H54 (cell line): ENCODE measurements around the gene SNX3.

Experiments
- DNase-seq: peaks from one replicate; pipeline ENCODE4 v3.0.0; 2011; ENCODE audit warnings: low spot score, mixed read lengths; ENCODE audit not compliant: insufficient read length
- FAIRE-seq: peaks from 3 replicates; lab custom pipeline; 2011; peaks lifted over from hg19 to GRCh38; lab: Jason Lieb, UNC
- POLR2A ChIP-seq: IDR thresholded peaks from 2 replicates; pipeline ENCODE4 v1.6.1; 2011; ENCODE audit warnings: low read depth, mild to moderate bottlenecking, low read length

Gene SNX3

DNA sequence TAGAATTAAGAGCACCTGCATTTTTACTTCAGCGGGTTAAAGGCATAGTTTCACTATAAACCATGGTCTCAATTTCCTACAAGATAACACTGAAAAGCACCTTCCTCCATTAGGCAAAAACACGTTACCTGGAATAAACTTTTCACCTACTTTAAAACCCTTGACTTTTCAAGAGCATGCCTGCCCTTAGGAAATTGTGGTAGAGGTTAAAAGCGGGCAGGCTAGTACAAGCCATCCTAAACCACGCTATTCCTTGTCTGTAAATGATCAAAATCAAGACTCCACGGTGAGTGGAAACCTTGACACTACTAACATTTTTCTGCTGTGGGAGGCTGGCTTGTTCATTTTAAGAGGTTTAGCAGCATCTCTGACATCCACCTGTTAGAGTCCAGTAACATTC is 51.1 kb downstream of the SNX3 start:
- FAIRE-seq (no peak), DNase-seq (no peak)
- no peak for TF ChIP-seq POLR2A

DNA sequence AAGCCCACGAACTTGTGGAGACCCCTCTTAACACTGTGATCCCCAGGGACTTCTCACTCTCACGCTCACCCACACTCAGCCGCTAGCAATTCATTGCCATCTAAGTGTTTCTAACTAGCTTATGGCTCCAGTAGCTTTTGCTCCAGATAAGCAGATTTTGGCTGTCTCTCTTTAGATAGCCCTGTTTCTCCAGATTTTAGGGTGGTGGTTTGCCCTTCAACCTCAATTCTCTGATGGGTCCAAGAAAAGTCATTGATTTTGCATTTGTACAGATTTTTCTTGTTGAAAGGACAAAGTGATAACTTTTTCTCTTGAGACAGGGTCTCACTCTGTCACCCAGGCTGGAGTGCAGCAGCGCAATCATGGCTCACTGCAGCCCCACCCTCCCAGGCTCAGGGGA is 53.8 kb downstream of the SNX3 start:
- no peak for FAIRE-seq
- DNase-seq, result no peak
- TF ChIP-seq POLR2A, result no peak

DNA sequence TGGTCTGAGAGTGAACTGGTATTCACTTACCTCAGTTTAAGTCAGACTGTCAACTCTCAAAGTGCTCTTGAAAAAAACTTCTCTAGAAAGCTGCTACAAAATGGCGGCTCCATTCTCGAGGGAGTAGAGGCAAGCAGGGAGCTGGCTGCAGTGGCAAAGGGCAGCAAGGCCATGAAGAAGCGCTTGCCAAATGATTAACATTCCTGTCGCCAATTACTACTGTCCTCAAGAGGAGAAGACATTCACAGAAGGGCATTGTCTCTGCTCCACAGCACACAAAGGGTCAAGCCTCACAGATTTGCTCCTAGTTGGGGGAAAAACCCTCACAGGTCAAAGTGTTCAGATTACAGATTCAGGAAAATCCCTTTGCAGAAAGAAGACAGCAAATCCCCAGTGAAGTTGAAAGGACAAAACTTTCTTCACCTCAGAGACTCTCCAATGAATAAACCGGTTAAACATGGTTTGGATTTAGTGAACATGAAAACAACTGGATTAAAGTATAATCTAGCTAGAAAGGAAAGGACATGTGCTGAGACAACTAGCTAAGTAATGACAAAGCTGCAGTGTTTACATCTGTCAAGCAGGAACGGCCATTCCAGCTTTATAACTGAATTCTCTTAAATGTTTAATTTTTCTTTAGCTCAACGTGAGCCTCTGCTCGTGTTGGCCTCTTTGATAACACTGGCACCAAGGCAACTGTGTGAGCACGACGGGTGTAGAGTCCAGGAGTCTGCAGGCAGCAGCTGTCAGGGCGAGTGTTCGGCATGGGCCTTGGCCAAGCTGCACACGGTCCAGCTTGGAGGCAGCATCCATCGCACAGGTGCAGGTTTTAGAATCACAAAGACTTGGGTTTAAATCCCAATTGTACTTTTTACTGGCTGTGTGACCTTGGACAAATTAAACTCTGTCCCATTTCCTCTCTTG is 57.4 kb downstream of the SNX3 start:
- no peak for FAIRE-seq
- TF ChIP-seq POLR2A, result no peak

DNA sequence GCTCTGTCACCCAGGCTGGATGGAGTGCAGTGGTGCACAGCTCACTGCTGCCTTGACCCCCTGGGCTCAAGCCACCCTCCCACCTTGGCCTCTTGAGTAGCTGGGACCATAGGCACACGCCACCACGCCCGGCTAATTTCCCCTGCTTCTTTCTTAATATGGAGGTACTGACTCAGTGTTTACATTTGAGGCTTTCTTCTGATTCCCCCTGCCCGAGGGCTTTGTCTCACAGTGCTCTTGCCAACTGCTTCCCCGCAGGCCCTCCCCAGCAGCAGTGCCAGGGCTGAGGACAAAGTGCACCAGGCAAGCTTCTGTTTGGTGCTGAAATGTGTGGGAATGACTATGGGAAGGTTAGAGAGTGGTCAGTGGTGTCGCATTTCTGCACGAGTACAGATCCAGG is 60.2 kb downstream of the SNX3 start:
- no peak for TF ChIP-seq POLR2A
- FAIRE-seq (no peak), DNase-seq (no peak)

More for the DNA sequence above, 57.4 kb downstream of the SNX3 start:
- no peak for DNase-seq

DNA sequence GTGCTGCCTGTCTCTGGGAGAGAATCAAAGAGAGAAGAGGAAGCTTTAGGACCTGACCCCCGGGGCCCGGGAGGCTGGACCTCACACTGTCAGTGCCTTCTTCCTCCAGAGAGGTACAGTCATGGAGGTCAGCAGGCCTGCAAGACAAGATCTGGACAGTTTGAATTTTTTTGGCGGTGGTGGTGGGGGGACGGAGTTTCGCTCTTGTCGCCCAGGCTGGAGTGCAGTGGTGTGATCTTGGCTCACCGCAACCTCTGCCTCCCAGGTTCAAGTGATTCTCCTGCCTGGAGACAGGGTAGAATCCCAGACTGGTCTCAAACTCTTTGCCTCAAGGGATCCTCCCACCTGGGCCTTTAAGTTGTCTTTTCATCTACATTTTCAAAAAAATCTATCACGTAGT is 60.7 kb downstream of the SNX3 start:
- FAIRE-seq (no peak), DNase-seq (no peak)
- TF ChIP-seq POLR2A, result no peak

DNA sequence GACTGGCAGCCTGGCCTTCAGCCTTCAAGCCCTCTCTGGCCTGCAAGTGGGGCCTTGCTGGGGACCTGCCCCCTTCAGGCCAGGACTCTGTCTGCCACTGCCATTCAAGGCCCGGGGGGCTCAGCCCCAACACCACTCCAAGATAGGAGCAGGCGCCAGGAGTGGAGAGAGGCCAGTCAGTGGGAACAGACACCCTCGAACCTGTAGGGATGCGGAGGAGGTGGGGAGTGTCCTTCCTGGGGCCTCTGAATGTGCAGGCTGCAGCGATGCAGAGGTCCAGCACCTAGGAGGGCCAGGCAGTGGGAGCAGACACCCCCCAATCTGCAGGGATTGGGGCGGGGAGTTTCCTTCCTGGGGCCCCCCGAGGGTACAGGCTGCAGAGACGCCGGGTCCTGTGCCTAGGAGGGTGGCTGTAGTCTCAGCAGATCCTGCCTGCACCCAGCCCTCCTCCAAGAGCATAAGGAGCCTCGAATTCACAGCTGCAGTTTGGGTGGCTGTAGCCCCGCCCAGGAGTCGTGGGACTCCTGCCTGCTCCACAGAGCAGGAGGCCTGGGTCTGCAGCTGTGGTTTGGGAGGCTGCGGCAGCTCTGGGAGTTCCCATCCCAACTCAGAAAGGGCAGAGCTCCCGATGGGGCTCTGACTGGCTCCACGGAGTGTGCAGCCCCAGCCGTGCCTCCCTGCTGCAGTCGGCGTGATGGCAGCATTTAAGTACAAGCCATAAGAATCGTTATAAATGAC is 61.9 kb downstream of the SNX3 start:
- DNase-seq (no peak), FAIRE-seq (no peak)
- TF ChIP-seq POLR2A, result no peak

DNA sequence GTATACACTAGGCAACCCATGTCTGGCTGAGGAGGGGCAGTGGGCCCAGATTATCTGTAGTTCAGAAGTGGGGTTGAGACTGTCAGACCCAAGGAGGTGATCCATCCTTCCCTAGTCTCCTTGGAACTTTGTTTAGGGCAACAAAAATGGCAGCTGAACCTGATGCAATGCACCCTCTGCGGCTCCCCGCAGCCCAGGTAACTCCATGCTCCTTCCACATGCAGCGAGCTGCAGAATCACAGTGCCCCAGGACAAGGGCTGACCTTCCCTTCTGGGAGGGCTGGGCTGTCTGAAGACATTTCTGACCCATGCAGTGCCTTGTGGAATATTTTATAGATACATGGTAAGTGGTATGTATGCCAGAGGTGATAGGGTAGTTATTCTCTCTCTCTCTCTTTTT is 65.6 kb downstream of the SNX3 start:
- FAIRE-seq (no peak), DNase-seq (no peak)
- TF ChIP-seq POLR2A, result no peak

DNA sequence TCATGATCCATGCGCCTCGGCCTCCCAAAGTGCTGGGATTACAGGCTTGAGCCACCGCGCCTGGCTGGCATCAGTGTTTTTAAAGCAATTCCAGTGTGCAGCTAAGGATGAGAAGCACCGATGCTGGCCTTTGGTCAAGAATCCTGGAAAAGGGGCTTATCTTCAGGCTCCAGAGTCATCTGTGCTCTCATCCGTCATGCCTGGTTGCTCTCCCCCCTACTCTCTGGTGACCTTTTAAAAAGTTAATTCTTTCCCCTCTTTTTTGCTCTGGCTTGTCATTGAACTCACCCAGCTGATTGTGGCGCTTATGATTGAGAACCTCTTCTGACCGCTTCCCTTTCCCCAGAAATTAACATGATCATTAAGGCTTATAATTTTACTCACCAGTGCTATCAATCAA is 66.3 kb downstream of the SNX3 start:
- no peak for DNase-seq
- no peak for TF ChIP-seq POLR2A
- no peak for FAIRE-seq

DNA sequence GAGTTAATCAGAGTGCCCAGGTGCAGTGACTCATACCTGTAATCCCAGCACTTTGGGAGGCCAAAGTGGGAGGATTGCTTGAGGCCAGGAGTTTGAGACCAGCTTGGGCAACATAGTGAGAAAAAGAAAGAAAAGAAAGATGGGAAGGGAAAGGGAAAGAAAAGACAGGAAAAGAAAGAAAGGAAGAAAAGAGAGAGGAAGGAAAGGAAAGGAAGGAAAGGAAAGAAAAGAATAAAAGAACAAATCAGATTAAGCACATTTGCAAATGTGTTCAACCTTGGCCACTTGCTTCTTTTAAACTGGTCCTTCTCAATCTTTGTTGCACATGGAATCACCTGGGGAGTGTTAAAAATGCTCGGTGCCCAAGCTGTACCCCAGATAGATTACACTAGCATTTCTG is 67.0 kb downstream of the SNX3 start:
- FAIRE-seq, result no peak
- no peak for TF ChIP-seq POLR2A
- no peak for DNase-seq

DNA sequence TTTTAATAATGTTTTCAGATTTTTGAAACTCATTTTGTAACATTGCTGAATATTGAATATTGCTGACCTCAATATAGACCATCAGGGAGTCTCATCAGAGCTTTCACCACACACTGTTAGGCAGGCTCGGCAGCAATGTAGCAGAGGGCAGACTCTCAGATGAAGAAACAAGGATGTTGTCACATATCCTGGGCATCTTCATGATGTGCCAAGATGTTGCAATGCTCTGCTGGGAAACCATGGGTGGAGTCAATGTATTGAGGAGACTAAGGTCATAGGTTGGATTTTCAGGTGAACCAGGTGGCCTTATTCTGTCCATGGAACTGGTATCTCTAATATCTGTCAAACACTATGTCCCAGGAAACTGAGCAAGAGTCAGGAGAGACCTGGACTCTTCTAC is 67.7 kb downstream of the SNX3 start:
- DNase-seq (no peak), FAIRE-seq (no peak)
- TF ChIP-seq POLR2A, result no peak

DNA sequence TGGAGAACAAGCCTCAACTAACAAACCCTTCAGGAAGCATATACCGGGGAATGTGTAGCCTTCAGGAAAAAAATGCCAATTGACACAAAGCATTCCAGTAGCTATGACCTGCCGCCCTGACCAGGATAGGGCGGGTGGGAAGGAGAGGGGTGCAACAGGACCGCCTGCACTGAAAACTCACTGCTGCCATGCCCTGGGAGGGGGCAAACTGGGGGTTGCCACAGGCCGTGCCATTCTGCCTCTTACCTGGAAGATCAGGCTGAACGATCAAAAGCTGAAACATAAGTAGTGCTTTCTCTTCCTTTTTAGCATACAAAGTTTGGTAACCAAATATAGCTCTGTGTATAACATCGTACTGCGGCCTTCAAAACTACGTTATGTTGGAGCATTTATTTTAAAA is 73.3 kb downstream of the SNX3 start:
- no peak for FAIRE-seq
- no peak for TF ChIP-seq POLR2A
- no peak for DNase-seq

DNA sequence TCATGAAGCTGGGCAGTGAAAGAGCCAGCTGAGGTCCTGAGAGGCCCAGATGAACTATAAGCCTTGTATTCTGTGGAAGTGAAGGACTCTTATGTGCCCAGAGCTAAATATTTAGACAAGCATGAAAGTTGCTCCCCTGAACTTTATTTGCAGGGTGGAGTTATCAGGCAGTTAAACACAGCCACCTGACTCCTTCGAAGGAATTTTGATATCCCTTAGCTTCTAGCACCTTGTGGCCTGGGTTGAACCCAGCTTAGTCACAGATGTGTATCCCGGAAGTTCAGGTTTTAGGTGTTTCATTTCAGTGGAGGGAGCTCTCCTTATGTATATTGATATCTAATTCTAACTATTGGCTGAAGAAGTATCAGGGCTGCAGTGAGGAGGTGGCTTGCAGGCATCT is 74.6 kb downstream of the SNX3 start:
- no peak for FAIRE-seq

DNA sequence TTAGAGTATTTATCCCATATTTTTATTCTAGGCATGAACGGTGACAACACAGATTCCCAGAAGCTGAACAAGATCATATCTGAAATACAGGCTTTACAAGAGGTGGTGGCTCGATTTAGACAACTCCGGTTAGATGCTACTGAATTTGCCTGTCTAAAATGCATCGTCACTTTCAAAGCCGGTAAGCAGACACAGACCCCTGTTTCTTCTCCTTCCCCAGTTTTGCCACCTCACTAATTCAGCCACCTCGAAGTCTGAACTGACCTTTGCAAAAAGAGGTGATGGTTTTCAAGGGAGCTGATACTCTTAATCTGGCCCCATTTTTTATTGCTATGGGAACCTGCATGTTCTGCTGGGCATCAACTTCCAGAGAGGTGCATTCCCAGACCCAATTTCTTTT is 80.1 kb downstream of the SNX3 start:
- FAIRE-seq, result no peak
- DNase-seq, result no peak
- no peak for TF ChIP-seq POLR2A

More for the DNA sequence above, 74.6 kb downstream of the SNX3 start:
- TF ChIP-seq POLR2A, result no peak
- no peak for DNase-seq

DNA sequence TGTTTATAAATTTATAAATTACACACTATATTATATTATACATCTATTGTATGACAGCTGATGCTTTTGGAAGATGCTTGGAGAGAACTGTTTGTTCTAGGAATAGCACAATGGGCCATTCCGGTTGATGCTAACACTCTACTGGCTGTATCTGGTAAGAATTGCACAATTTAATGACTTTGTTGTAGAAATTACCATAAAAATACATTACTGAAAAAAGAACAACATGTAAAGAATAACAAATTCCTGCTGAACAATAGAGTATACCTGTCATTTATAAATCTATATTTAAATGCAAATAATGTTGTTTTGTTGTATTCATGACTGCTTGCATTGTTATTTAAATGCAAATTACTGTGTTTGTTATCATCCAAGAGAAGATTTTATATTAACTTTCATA is 80.6 kb downstream of the SNX3 start:
- DNase-seq (no peak), FAIRE-seq (no peak)
- no peak for TF ChIP-seq POLR2A
